Thymus (tissue), 11 donors: Measurements from ENCODE around the gene FFAR4. TPM values are rescaled to one million over a fixed set of nuclear protein-coding genes. Genes with fewer than 3 reads are reported as not detected.

ENCODE experiments used
- DNase-seq, 9 donors: peaks; one replicate each; pipeline ENCODE4 v3.0.0-alpha.2; 2013; ENCODE audit warnings: low spot score in 9 of 9, low read depth in 6 of 9, missing footprints in 1 of 9
- H3K27ac ChIP-seq, 2 donors: one replicate each; pipeline ENCODE4 v1.5.1; 2013; ENCODE audit warnings: control low read depth in 1 of 2, low read depth in 1 of 2, low read length in 1 of 2, mild to moderate bottlenecking in 1 of 2, moderate library complexity in 1 of 2
- H3K27me3 ChIP-seq, 2 donors: one replicate each; pipeline ENCODE4 v1.5.1; 2013; ENCODE audit warnings: low read length in 1 of 2; ENCODE audit not compliant: control insufficient read depth in 2 of 2, insufficient read depth in 1 of 2
- H3K36me3 ChIP-seq, 2 donors: one replicate each; pipeline ENCODE4 v1.5.1; 2013; ENCODE audit warnings: low read length in 1 of 2, mild to moderate bottlenecking in 1 of 2, moderate library complexity in 1 of 2; ENCODE audit not compliant: control insufficient read depth in 2 of 2, insufficient read depth in 2 of 2
- H3K4me1 ChIP-seq, 2 donors: one replicate each; pipeline ENCODE4 v1.5.1; 2013; ENCODE audit warnings: low read length in 2 of 2; ENCODE audit not compliant: control insufficient read depth in 2 of 2, insufficient read depth in 2 of 2
- H3K4me3 ChIP-seq, 2 donors: one replicate each; pipeline ENCODE4 v1.5.1; 2013; ENCODE audit warnings: low read length in 2 of 2, control low read depth in 1 of 2, mild to moderate bottlenecking in 1 of 2
- H3K9me3 ChIP-seq, 2 donors: one replicate each; pipeline ENCODE4 v1.5.1; 2013; ENCODE audit warnings: low read length in 1 of 2, mild to moderate bottlenecking in 1 of 2; ENCODE audit not compliant: control insufficient read depth in 2 of 2, insufficient read depth in 1 of 2
- WGBS: extraction: QIAGEN DNeasy Blood & Tissue Kit; methylation state at CpG from one replicate; pipeline ENCODE4 v1.1.7; 2013; 5-methylcytosine and 5-hydroxymethylcytosine counted together
- polyA plus RNA-seq: library from polyadenylated mRNA; stranded (reverse); fragments of 200-250 nt; gene quantifications from one replicate; pipeline ENCODE4 v1.2.3, GENCODE V29; 2013
- total RNA-seq: library from RNA; stranded (reverse); fragments of 120-200 nt; gene quantifications from one replicate; pipeline ENCODE4 v1.2.4, GENCODE V29; 2013
- donor health status: healthy.

Gene FFAR4
- total and polyA plus RNA-seq, 2 donors: 0.14 to 0.25 TPM

DNA sequence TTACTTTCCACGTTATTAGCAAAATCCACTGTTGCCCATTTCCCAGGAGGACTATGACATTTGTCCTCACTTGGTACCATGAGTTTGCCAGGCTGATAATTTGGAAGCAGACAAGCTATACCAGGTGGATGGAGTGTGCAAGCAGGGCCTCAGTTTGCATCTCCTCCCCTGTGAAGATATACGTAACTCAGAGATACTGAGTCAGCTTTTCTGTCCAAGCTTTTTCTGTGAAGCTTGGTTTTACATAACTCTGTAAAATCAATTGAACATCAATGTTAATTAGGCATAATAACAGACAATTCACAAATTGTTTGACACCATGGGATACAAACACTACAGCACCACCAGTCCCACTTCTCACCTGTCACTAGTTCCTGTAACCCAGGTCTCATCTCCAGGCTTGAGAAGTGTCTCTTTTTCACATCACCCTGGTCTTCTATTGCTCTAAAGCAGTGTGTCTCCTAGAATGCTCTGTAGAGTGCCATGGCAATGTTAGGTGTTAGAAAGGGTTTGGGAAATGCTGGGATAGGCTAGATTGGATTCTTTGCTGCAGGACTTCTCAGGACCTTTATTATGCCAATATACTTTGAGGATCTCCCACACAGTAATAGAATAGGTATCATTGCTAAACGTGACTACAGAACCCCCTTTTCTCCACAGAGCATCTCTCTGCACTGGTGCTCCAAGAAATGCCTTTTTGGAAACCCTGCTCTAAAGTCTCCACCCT, 13.7 kb downstream of the FFAR4 start:
- Histone ChIP-seq H3K27me3 (no peaks in the 10 kb centered on the region), H3K9me3 (no peaks in the 10 kb centered on the region), H3K36me3 (no peaks in the 10 kb centered on the region), H3K27ac (no peak overlapping the region), H3K4me1 (no peaks in the 10 kb centered on the region), H3K4me3 (no peak overlapping the region)
- DNase-seq: no peak
- 95% methylated on average over 3 of the region's 3 CpGs for WGBS

DNA sequence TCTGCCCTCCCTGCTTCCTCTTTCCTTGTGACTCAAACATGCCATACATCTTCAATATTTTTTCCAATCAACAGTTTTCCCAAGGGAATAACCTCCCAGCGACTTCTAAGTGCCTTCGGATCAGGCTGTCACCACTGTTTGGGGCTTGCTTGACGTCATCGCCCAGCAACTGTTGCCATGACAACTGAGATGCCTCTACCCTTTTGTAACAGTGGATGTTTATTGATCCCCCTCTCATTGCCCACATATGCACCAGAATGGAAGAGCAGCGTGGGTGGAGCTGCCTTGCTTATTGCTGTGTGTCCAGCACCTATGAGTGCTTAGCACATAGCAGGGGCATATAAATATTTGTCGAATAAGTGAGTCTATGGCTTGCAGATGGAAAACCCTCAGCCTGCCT, 14.4 kb downstream of the FFAR4 start:
- no peak for DNase-seq
- Histone ChIP-seq H3K27me3 (no peaks in the 10 kb centered on the region), H3K4me1 (no peaks in the 10 kb centered on the region), H3K9me3 (no peaks in the 10 kb centered on the region), H3K36me3 (no peaks in the 10 kb centered on the region), H3K27ac (no peak overlapping the region), H3K4me3 (no peak overlapping the region)
- 89% methylated on average over 6 of the region's 6 CpGs for WGBS

DNA sequence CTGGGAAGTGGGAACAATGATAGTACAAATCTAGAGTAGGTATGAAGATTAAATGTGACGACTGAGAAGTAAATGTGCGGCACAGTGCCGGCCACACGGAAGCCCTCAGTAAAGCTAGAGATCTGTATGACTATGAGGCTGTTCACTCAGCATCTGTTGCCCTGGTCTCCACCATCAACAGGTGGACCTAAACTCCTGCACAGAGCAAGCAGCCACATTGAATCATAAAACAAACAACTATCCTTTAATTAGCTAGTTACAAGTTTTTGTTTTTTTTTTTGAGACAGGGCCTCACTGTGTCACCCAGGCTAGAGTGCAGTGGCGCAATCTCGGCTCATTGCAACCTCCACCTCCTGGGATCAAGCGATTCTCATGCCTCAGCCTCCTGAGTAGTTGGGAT, 18.0 kb downstream of the FFAR4 start:
- Histone ChIP-seq H3K27ac (no peak overlapping the region), H3K4me1 (no peaks in the 10 kb centered on the region), H3K9me3 (no peaks in the 10 kb centered on the region), H3K27me3 (no peaks in the 10 kb centered on the region), H3K36me3 (no peaks in the 10 kb centered on the region), H3K4me3 (no peak overlapping the region)
- WGBS: over 99% methylated on average over 7 of the region's 7 CpGs
- no peak for DNase-seq

DNA sequence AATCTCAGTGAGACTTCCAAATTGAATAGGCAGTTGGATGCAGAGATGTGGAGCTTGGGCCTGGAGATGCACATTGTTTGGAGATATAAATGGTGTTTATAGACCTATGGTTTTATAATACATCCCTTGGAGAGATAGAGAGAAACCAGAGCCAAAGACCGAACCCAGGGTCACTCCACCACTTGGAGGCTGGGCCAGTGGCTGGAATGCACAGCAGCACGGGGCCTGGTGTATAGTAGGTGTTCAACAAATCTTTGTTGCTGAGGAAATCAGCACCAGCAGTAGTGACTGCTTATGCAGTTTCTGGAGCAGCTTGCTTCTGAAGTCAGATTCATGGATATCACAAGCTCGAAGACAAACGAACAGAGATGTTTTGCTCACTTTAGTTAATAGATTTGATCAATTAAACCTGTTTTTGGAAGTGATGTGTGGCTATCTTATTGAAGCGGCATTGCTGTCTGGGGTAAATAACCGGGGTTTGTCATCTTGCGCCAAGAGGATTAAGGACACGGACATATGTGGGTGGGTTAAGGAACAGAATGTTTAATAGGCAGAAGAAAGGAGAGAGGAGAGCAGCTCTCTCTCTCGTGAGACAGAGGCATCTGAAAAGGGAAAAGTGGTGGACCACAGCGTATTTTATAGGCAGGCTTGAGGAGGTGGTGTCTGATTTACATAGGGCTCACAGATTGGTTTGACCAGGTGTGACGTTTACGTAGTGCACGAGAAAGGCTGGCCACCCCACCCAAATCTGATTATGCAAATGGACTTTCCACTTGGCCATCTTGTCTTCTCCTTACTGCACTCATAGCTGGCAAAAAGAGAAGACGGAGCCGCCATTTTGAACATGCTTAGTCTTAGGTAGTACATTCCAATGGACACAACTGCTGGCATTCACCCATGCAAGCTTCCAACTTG, 23.4 kb downstream of the FFAR4 start:
- Histone ChIP-seq H3K27ac (no peak overlapping the region), H3K4me1 (no peaks in the 10 kb centered on the region), H3K4me3 (no peak overlapping the region), H3K9me3 (no peaks in the 10 kb centered on the region), H3K36me3 (no peaks in the 10 kb centered on the region), H3K27me3 (no peaks in the 10 kb centered on the region)
- WGBS: 93% methylated on average over 15 of the region's 15 CpGs
- no peak for DNase-seq

DNA sequence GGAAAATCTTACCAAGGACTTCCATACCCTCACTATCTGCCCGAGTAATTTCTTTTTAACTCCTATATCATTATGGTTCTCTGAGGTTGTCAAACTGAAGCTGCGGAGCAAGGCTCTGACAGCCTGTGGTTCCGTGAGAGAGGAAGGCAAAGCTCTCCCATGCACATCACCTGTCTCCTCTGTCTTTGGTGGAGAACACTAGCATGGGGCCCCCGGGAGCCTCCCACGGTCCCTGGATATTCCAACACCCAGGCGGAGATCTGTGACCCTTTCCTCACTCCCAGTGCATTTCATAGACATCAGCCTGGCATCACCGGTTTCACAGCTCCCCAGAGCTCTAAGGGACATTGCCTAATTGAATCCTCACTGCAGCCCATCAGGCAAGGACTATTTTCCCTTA, 24.2 kb downstream of the FFAR4 start:
- DNase-seq: no peak
- Histone ChIP-seq H3K27ac (no peak overlapping the region), H3K4me1 (no peaks in the 10 kb centered on the region), H3K36me3 (no peaks in the 10 kb centered on the region), H3K4me3 (no peak overlapping the region), H3K9me3 (no peaks in the 10 kb centered on the region), H3K27me3 (no peaks in the 10 kb centered on the region)
- 95% methylated on average over 7 of the region's 7 CpGs for WGBS

DNA sequence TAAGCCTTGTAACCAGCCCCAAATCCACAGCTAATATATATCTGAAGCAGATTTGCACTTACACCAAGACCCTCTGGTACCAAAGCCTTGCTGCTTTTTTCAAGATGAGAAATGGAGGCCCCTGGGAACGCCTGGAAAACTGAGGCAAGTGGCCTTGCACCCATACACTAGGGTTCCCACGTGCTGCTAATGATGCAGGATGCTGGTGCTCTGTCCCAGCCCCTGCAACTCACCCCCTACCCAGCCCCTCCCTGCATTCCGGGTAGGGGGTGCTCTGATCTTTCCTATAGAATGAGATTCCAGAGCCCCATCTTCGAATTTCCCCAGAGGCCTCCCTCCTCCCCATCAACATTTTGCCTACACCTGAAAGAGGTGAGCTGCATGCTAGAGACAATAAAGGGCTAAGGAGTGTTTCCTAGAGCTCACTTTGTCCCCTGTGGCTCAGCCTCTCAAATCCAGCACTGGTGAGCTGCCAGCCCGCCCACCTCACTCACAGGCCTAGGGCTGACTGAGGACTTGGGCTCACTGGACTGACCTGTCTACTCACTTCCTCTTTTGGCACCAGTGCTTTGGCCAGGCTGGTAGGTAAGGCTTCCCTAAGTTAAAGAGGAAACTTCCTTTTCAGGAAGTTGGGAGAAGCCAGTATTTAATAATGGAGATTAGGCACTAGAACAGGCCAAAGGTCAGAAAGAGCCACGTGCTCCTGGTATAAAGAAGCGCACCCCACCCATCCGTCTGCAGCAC, 24.8 kb downstream of the FFAR4 start:
- no peak overlapping the region for H3K27ac ChIP-seq
- no peak overlapping the region for H3K4me3 ChIP-seq
- no peak for DNase-seq
- no peaks in the 10 kb centered on the region for H3K4me1 ChIP-seq
- no peaks in the 10 kb centered on the region for H3K27me3 ChIP-seq
- no peaks in the 10 kb centered on the region for H3K36me3 ChIP-seq
- 91% methylated on average over 8 of the region's 8 CpGs for WGBS
- H3K9me3 ChIP-seq: no peaks in the 10 kb centered on the region

DNA sequence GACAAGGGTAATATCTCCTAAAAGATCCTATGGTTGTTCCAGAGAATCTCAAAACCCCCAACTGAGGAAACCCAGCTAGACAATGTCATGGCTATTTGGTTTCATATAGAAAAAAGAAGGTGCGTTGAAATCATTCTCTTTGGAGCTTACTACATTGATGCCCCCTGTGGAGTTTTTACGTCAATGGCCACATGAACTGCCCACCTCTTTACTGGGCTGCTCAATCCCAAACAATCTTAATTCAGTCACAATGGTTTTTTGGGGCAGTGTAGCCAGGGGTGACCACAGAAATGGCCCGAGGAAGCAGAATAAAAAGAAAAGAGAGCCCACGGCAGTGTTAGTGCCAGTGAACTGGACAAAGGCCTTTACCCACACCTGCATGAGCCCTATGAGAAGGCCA, 26.8 kb downstream of the FFAR4 start:
- Histone ChIP-seq H3K4me3 (no peak overlapping the region), H3K36me3 (no peaks in the 10 kb centered on the region), H3K9me3 (no peaks in the 10 kb centered on the region), H3K27ac (no peak overlapping the region), H3K27me3 (no peaks in the 10 kb centered on the region), H3K4me1 (no peaks in the 10 kb centered on the region)
- 94% methylated on average over 4 of the region's 4 CpGs for WGBS
- no peak for DNase-seq

DNA sequence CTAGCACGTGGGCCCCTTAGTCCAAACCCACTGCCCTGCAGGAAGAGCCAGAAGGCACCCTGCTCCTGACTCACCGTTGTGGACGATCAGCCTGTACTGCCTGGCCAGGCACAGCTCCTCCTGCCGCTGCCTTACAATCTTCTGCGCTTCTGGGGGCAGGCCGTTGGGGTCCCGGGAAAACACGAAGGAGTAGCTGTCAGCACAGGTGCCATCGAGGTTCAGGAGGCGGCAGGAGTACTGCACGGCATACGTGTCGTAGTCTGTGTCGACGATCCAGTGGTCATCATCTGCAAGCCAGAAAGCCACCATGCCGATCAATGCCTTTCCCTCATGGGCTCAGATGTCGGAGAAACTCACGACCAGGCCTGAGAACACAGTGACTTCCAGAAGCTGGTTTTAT, 27.3 kb downstream of the FFAR4 start:
- Histone ChIP-seq H3K27ac (no peak overlapping the region), H3K4me3 (no peak overlapping the region), H3K9me3 (no peaks in the 10 kb centered on the region), H3K36me3 (no peaks in the 10 kb centered on the region), H3K27me3 (peaks cover 0 to under 1% of the 10 kb centered on the region in 2 donors), H3K4me1 (no peaks in the 10 kb centered on the region)
- DNase-seq: no peak
- WGBS: 94% methylated on average over 18 of the region's 18 CpGs

DNA sequence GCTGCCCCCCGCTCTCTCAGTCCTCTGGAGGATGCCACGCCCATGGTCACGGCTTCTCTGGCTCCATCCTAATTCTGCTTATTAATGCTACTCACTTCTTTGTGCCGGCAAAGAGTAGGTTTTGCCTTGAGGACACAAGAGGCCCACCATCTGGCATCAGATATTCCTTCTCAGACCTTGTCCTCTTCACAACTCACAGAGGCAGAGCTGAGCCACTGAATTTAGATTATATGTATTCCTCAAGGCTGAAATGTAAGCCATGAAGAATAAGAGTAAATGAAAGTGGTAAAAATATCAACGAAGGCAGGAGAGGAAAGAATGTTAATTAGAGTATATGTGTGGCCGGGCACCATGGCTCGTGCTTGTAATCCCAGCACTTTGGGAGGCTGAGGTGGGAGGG, 28.1 kb downstream of the FFAR4 start:
- Histone ChIP-seq H3K36me3 (no peaks in the 10 kb centered on the region), H3K4me3 (no peak overlapping the region), H3K27ac (no peak overlapping the region), H3K4me1 (no peaks in the 10 kb centered on the region), H3K27me3 (peaks cover 0 to 7% of the 10 kb centered on the region in 2 donors), H3K9me3 (no peaks in the 10 kb centered on the region)
- WGBS: 86% methylated on average over 7 of the region's 7 CpGs
- no peak for DNase-seq
